CD14-positive monocyte (primary cell): ENCODE results near the gene PLEKHJ1. TPM values are rescaled to one million over a fixed set of nuclear protein-coding genes. Genes with fewer than 3 reads are reported as not detected.

Experiments used
- DNase-seq, 3 donors: peaks; one replicate each; pipeline ENCODE4 v3.0.0-alpha.2; 2011 to 2022
- H2AFZ ChIP-seq: 2 replicates; pipeline ENCODE4 v1.6.0; 2012; ENCODE audit warnings: mild to moderate bottlenecking, low read depth, low read length, inconsistent platforms; ENCODE audit not compliant: insufficient read depth, poor library complexity, severe bottlenecking
- H3K27ac ChIP-seq, 2 donors: 1 replicate in 1 of 2; 2 replicates in 1 of 2; pipeline ENCODE4 v1.5.1; 2012 to 2013; ENCODE audit warnings: low read length in 2 of 2, control low read depth in 1 of 2, inconsistent platforms in 1 of 2, low read depth in 1 of 2, mild to moderate bottlenecking in 1 of 2
- H3K27me3 ChIP-seq, 2 donors: one replicate each; pipeline versions ENCODE4 v1.6.0 to v1.6.1; 2011 to 2013; ENCODE audit warnings: low read length in 2 of 2; ENCODE audit not compliant: control insufficient read depth in 2 of 2, insufficient read depth in 2 of 2
- H3K36me3 ChIP-seq, 2 donors: replicated peaks in 1 of 2; 1 replicate in 1 of 2; 2 replicates in 1 of 2; pipeline versions ENCODE4 v1.5.1 to v1.6.1; 2012 to 2013; ENCODE audit warnings: low read length in 2 of 2, control low read depth in 1 of 2, inconsistent platforms in 1 of 2, mild to moderate bottlenecking in 1 of 2; ENCODE audit not compliant: insufficient read depth in 2 of 2, control insufficient read depth in 1 of 2
- H3K4me1 ChIP-seq, 2 donors: 1 replicate in 1 of 2; 2 replicates in 1 of 2; pipeline versions ENCODE4 v1.5.1 to v1.6.1; 2012 to 2013; ENCODE audit warnings: low read length in 2 of 2, control low read depth in 1 of 2, inconsistent platforms in 1 of 2, mild to moderate bottlenecking in 1 of 2, moderate library complexity in 1 of 2; ENCODE audit not compliant: insufficient read depth in 2 of 2, control insufficient read depth in 1 of 2
- H3K4me2 ChIP-seq: replicated peaks from 2 replicates; pipeline ENCODE3; 2012; ENCODE audit warnings: low read length, moderate library complexity, mild to moderate bottlenecking; ENCODE audit not compliant: poor library complexity, severe bottlenecking; ENCODE audit errors: extremely low read depth
- H3K4me3 ChIP-seq, 3 experiments: fragments of 200-600 bp in 1 of 3; sonication (generic) in 1 of 3; replicated peaks in 1 of 3; 1 replicate in 2 of 3; 2 replicates in 1 of 3; pipeline ENCODE4 v1.5.1; 2011 to 2013; ENCODE audit warnings: low read length in 3 of 3, mild to moderate bottlenecking in 3 of 3, control low read depth in 2 of 3, low read depth in 2 of 3, inconsistent platforms in 1 of 3, moderate library complexity in 1 of 3
- H3K79me2 ChIP-seq: 2 replicates; pipeline ENCODE4 v1.6.0; 2012; ENCODE audit warnings: mild to moderate bottlenecking, control low read depth, inconsistent platforms, low read length, moderate library complexity; ENCODE audit not compliant: insufficient read depth
- H3K9ac ChIP-seq: 2 replicates; pipeline ENCODE4 v1.6.0; 2017; ENCODE audit warnings: low read length, mild to moderate bottlenecking; ENCODE audit not compliant: insufficient read depth, poor library complexity, severe bottlenecking
- H3K9me3 ChIP-seq, 2 donors: replicated peaks in 1 of 2; 1 replicate in 1 of 2; 2 replicates in 1 of 2; pipeline versions ENCODE4 v1.5.1 to v1.6.1; 2012 to 2013; ENCODE audit warnings: low read length in 2 of 2, control low read depth in 1 of 2; ENCODE audit not compliant: control insufficient read depth in 1 of 2, insufficient read depth in 1 of 2
- H4K20me1 ChIP-seq: 2 replicates; pipeline ENCODE4 v1.6.0; 2012; ENCODE audit warnings: mild to moderate bottlenecking, low read length, control low read depth, moderate library complexity; ENCODE audit not compliant: insufficient read depth
- H3K27ac Mint-ChIP-seq, 7 donors: one replicate each; pipeline ENCODE4 v1.8.0; 2020; ENCODE audit warnings: mild to moderate bottlenecking in 7 of 7, mixed read lengths in 7 of 7, moderate library complexity in 6 of 7, inconsistent platforms in 2 of 7
- H3K27me3 Mint-ChIP-seq, 3 donors: one replicate each; pipeline ENCODE4 v1.8.0; 2021 to 2022; ENCODE audit warnings: low read depth in 3 of 3, mild to moderate bottlenecking in 3 of 3, mixed read lengths in 3 of 3, moderate library complexity in 3 of 3, inconsistent platforms in 1 of 3
- H3K36me3 Mint-ChIP-seq, 2 donors: one replicate each; pipeline ENCODE4 v1.8.0; 2020; ENCODE audit warnings: mixed read lengths in 2 of 2, inconsistent platforms in 1 of 2, mild to moderate bottlenecking in 1 of 2
- H3K4me1 Mint-ChIP-seq: one replicate; pipeline ENCODE4 v1.8.0; 2020; ENCODE audit warnings: mild to moderate bottlenecking, mixed read lengths
- H3K4me3 Mint-ChIP-seq, 2 donors: one replicate each; pipeline ENCODE4 v1.8.0; 2020; ENCODE audit warnings: mild to moderate bottlenecking in 2 of 2, mixed read lengths in 2 of 2, moderate library complexity in 1 of 2
- H3K9me3 Mint-ChIP-seq, 7 donors: one replicate each; pipeline ENCODE4 v1.8.0; 2020 to 2022; ENCODE audit warnings: mixed read lengths in 7 of 7, mild to moderate bottlenecking in 6 of 7, moderate library complexity in 6 of 7, inconsistent platforms in 2 of 7
- WGBS: methylation state at CpG from one replicate; pipeline ENCODE4 v1.1.5; 2013; ENCODE audit warnings: missing lambda C conversion rate; ENCODE audit not compliant: insufficient coverage; 5-methylcytosine and 5-hydroxymethylcytosine counted together
- intact Hi-C, 2 donors: fragments of 100-400 bp; cut with micrococcal nuclease; formaldehyde crosslinking; loops; one replicate each; pipeline versions ENCODE4 v1.15.0 to v1.15.1; 2023
- polyA minus RNA-seq: library from RNA; depleted of rRNA, polyadenylated mRNA; stranded (reverse); fragments of >200 nt; gene quantifications from 2 replicates; pipeline ENCODE4 v1.2.3, GENCODE V29; 2012
- polyA plus RNA-seq, 3 donors: library from polyadenylated mRNA; depleted of rRNA in 1 of 3; unstranded in 2 of 3; stranded (reverse) in 1 of 3; fragments of 300-500 nt in 2 of 3; fragments of >200 nt in 1 of 3; fragmentation: Illumina TruSeq in 2 of 3; gene quantifications; 1 replicate in 2 of 3; 2 replicates in 1 of 3; pipeline ENCODE4 v1.2.3, GENCODE V29; 2012 to 2021
- total RNA-seq, 12 experiments: library from RNA in 1 of 12; stranded (reverse) in 1 of 12; fragments of 120-200 nt in 1 of 12; gene quantifications; one replicate each; pipeline ENCODE4 v1.2.4 and lab custom pipeline; 2013 to 2026; ENCODE audit warnings: mixed read lengths in 6 of 12, inconsistent platforms in 1 of 12
- TF ChIP-seq, protein P1 (sequence below): fragments of 200-600 bp; IDR thresholded peaks from one replicate; pipeline ENCODE4 v1.8.0; 2022; ENCODE audit warnings: antibody characterized with exemption, mild to moderate bottlenecking

The PLEKHJ1 gene, protein sequence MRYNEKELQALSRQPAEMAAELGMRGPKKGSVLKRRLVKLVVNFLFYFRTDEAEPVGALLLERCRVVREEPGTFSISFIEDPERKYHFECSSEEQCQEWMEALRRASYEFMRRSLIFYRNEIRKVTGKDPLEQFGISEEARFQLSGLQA
- 61.6 TPM for total RNA-seq (2013)
- 10 to 100 TPM; 62.1 to 90.0 (median 69.0) TPM for polyA plus RNA-seq
- 26.5 and 32.6 TPM in 2 replicates for polyA minus RNA-seq
- total RNA-seq (lab: John Stamatoyannopoulos, UW): 8.1 to 21.5 (median 14.4) reads per million in 11 experiments

DNA sequence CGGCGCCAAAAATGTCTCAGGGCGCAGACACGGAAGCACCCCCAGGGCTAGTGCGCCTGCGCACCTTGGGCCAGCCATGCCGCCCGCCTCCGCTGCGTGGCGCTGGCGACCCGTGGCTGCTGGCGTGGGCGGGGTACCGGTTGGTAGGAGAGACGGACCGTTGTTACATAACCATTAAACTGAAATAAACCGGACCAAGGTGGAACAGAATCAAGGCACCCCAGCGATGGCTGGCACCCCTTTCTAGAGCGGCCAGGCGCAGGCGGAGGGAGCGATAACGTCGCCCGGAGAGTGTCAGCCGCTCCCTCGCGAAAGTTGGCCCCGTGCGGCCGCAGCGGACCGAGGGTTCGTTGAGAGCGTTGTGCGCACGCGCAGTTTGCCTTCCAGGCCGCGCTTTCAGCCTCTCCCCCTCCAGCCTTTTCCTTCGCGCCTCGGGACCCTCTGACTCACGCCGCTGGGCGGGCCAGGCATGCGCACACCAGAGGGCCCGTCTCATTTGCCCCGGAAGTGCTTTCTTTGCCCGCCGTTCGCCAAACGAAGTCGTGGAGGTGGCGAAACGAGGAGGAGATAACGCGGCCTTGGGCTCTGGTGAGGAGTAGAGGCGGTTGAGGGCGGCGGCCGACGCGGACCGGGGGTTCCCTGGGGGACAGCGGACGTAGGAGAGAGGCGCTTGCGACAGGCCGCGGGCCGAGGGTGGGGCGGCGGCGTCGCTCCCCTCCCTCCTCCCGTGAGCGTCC is at the start of gene PLEKHJ1, which contains the start of gene SF3A2:
PLEKHJ1 (minus strand) TSS at position 16 of the 737 bp plus-strand sequence. CDS start 81 bp downstream, outside the sequence.
SF3A2 (plus strand) TSS at position 511 of the 737 bp plus-strand sequence. CDS start 6,595 bp downstream, outside the sequence.
- H3K27ac Mint-ChIP-seq: peak within 1 kb of the TSS; percentile 97 to 100 (median 99)
- H3K36me3 ChIP-seq: peaks cover 20 to 37% of the 10 kb centered on the region in 2 donors
- H3K79me2 ChIP-seq: peaks cover 88% of the 10 kb centered on the region
- H3K27ac ChIP-seq: peak within 1 kb of the TSS; percentile 97 to 99
- no peaks in the 10 kb centered on the region for H3K27me3 ChIP-seq
- peaks cover 0 to 2% (median 1%) of the 10 kb centered on the region in 3 donors for H3K27me3 Mint-ChIP-seq
- peak within 1 kb of the TSS; percentile 84 for H2AFZ ChIP-seq
- no peaks in the 10 kb centered on the region for H3K9me3 ChIP-seq
- H3K4me3 Mint-ChIP-seq: peak within 1 kb of the TSS; percentile 87 to 94
- peaks cover 86% of the 10 kb centered on the region for H4K20me1 ChIP-seq
- WGBS: under 1% methylated on average over 78 of the region's 80 CpGs
- peaks cover 51 to 66% of the 10 kb centered on the region in 2 donors for H3K4me1 ChIP-seq
- H3K4me2 ChIP-seq: peak within 1 kb of the TSS; percentile 93
- peak; percentile 97 to 98 (median 98) for DNase-seq
- H3K4me1 Mint-ChIP-seq: peaks cover 62% of the 10 kb centered on the region
- TF ChIP-seq, protein P1, sequence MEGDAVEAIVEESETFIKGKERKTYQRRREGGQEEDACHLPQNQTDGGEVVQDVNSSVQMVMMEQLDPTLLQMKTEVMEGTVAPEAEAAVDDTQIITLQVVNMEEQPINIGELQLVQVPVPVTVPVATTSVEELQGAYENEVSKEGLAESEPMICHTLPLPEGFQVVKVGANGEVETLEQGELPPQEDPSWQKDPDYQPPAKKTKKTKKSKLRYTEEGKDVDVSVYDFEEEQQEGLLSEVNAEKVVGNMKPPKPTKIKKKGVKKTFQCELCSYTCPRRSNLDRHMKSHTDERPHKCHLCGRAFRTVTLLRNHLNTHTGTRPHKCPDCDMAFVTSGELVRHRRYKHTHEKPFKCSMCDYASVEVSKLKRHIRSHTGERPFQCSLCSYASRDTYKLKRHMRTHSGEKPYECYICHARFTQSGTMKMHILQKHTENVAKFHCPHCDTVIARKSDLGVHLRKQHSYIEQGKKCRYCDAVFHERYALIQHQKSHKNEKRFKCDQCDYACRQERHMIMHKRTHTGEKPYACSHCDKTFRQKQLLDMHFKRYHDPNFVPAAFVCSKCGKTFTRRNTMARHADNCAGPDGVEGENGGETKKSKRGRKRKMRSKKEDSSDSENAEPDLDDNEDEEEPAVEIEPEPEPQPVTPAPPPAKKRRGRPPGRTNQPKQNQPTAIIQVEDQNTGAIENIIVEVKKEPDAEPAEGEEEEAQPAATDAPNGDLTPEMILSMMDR: peak; percentile 99
- H3K9ac ChIP-seq: peak within 1 kb of the TSS; percentile 92
- peak within 1 kb of the TSS; percentile 54 to 88 (median 73) for H3K4me3 ChIP-seq
- H3K9me3 Mint-ChIP-seq: no peaks in the 10 kb centered on the region
- H3K36me3 Mint-ChIP-seq: peaks cover 22 to 43% of the 10 kb centered on the region in 2 donors
- intact Hi-C loops: loop anchor here (2.0 to 5.0 kb wide), 4 partner anchors 36 to 91 kb away; partner anchors contain the start of genes AP3D1 (in 2 of the 2), LSM7 (in 1 of the 2) and SPPL2B (in 1 of the 2)

GRCh38 chr19:2283835-2284507 is 47.8 kb upstream of the PLEKHJ1 start:
- whole genome bisulfite sequencing: 82% methylated on average over 2 of the region's 8 CpGs
- Histone ChIP-seq H3K36me3 (no peaks in the 10 kb centered on the region), H3K4me2 (no peak overlapping the region), H3K27ac (no peak overlapping the region), H2AFZ (no peak overlapping the region), H3K4me3 (no peak overlapping the region), H4K20me1 (peaks cover 15% of the 10 kb centered on the region), H3K79me2 (peaks cover 23% of the 10 kb centered on the region), H3K27me3 (no peaks in the 10 kb centered on the region), H3K9ac (no peak overlapping the region), H3K9me3 (no peaks in the 10 kb centered on the region), H3K4me1 (peaks cover 50 to 66% of the 10 kb centered on the region in 2 donors)
- H3K9me3 Mint-ChIP-seq: peaks cover 0 to 4% (median 0%) of the 10 kb centered on the region in 7 donors
- H3K36me3 Mint-ChIP-seq: peaks cover 5 to 16% of the 10 kb centered on the region in 2 donors
- TF ChIP-seq, protein P1: no peak
- DNase-seq: no peak
- H3K4me3 Mint-ChIP-seq: no peak overlapping the region
- peaks cover 58% of the 10 kb centered on the region for H3K4me1 Mint-ChIP-seq
- peaks cover 4 to 11% (median 4%) of the 10 kb centered on the region in 3 donors for H3K27me3 Mint-ChIP-seq
- H3K27ac Mint-ChIP-seq: no peak overlapping the region
- intact Hi-C loops: loop anchor here in 1 of 2 donors (10.0 kb wide), 1 partner anchor 111 kb away; no protein-coding TSS in a partner anchor
